PC-9 (cell line): ENCODE data around the gene CDC42EP3. TPM values are rescaled to one million over a fixed set of nuclear protein-coding genes. Genes with fewer than 3 reads are reported as not detected.

Experiments used
- BruUV-seq: library from RNA; stranded (reverse); fragments of 400-500 nt; replicated peaks from 2 replicates; lab custom pipeline; 2021; lab: Mats Ljungman, UMichigan
- CTCF ChIA-PET: fragments of 300-600 bp; sonication (Branson Sonifier 250); formaldehyde crosslinking; loops from one replicate; lab custom pipeline; 2022; ENCODE audit warnings: antibody characterized with exemption; lab: Charles Lee
- POLR2A ChIA-PET: fragments of 300-600 bp; sonication (Branson Sonifier 250); formaldehyde crosslinking; loops from one replicate; lab custom pipeline; 2022; ENCODE audit warnings: antibody characterized with exemption; ENCODE audit not compliant: unreplicated experiment; lab: Charles Lee
- DNase-seq, 2 experiments: peaks; one replicate each; pipeline versions ENCODE4 v3.0.0 to v3.0.0-alpha.2; 2015 to 2022; ENCODE audit warnings: mixed read lengths in 1 of 2
- H2AFZ ChIP-seq: fragments of 200-600 bp; sonication (generic); 2 replicates; pipeline ENCODE4 v1.8.1; 2017; ENCODE audit warnings: antibody characterized with exemption
- H3F3A ChIP-seq: fragments of 200-600 bp; sonication (generic); 2 replicates; pipeline ENCODE4 v1.8.1; 2017; ENCODE audit warnings: antibody characterized with exemption, mild to moderate bottlenecking, low read depth; ENCODE audit not compliant: insufficient read depth
- H3K27ac ChIP-seq: fragments of 200-600 bp; sonication (generic); 2 replicates; pipeline ENCODE4 v1.6.1; 2016; ENCODE audit warnings: mixed run types
- H3K27me3 ChIP-seq: fragments of 200-600 bp; sonication (generic); 2 replicates; pipeline ENCODE4 v1.6.1; 2016; ENCODE audit warnings: low read depth, mixed run types; ENCODE audit not compliant: insufficient read depth
- H3K36me3 ChIP-seq: fragments of 200-600 bp; sonication (generic); 2 replicates; pipeline ENCODE4 v1.6.1; 2016; ENCODE audit warnings: low read depth, mixed run types
- H3K4me1 ChIP-seq: fragments of 200-600 bp; sonication (generic); replicated peaks from 2 replicates; pipeline ENCODE4 v1.6.1; 2016; ENCODE audit warnings: mixed run types; ENCODE audit not compliant: insufficient read depth
- H3K4me2 ChIP-seq: fragments of 200-600 bp; sonication (generic); 2 replicates; pipeline ENCODE4 v1.6.1; 2017; ENCODE audit warnings: mixed run types
- H3K4me3 ChIP-seq: fragments of 200-600 bp; sonication (generic); 2 replicates; pipeline ENCODE4 v1.6.1; 2016; ENCODE audit warnings: mixed run types
- H3K79me2 ChIP-seq: fragments of 200-600 bp; sonication (generic); 2 replicates; pipeline ENCODE4 v1.6.1; 2017; ENCODE audit warnings: low read depth, mixed run types
- H3K9me2 ChIP-seq: fragments of 200-600 bp; sonication (generic); 2 replicates; pipeline ENCODE4 v1.8.1; 2017; ENCODE audit warnings: mild to moderate bottlenecking; ENCODE audit not compliant: insufficient read depth
- H3K9me3 ChIP-seq: fragments of 200-600 bp; sonication (generic); 2 replicates; pipeline ENCODE4 v1.8.1; 2016; ENCODE audit warnings: low read depth; ENCODE audit not compliant: insufficient read depth
- H4K20me1 ChIP-seq: fragments of 200-600 bp; sonication (generic); 2 replicates; pipeline ENCODE4 v1.8.1; 2017; ENCODE audit not compliant: insufficient read depth
- CTCF ChIP-seq: fragments of 200-600 bp; sonication (generic); conservative IDR thresholded peaks from 2 replicates; pipeline ENCODE4 v1.6.1; 2017; ENCODE audit warnings: mixed run types, antibody characterized with exemption, mild to moderate bottlenecking, moderate library complexity
- EZH2 ChIP-seq: fragments of 200-600 bp; sonication (generic); IDR thresholded peaks from 2 replicates; pipeline ENCODE4 v1.8.0; 2017; ENCODE audit warnings: antibody characterized with exemption, low read depth
- intact Hi-C: fragments of 100-400 bp; cut with micrococcal nuclease; formaldehyde crosslinking; loops from one replicate; pipeline ENCODE4 v1.10.0; 2022; ENCODE audit not compliant: unreplicated experiment
- total RNA-seq: library from RNA; stranded (reverse); gene quantifications from 2 replicates; pipeline ENCODE4 v1.2.3, GENCODE V29; 2021

The CDC42EP3 gene
- total RNA-seq, 1 experiment from 2014 or later = 54.1 TPM

DNA sequence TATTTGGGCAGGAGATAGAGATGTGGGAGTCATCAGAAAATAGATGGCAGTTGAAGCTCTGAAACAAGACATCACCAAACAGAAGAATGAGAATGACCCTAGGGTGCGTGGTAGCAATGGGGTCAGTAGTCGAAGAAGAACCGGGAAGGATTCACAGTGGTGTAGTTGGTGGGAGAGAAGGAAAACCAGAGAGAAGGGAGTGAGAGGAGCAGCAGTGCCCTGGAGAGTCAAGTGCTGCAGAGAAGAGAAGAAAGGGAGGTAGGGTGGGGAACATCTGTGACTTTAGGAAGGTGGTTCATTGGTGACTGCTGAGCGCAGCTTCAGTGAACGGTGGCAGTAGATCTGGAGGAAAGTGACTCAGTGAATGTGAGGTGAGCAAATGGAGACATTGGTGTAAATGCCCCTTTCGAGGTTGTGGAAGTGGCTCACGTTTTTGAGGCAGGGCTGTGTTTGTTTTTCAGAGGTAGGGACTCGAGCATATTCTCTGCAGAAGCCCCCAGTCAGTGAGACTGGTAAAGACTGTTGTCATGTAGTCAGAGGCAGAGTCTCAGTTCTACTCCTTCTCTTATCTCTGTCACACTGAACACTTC, 36.4 kb downstream of the CDC42EP3 start:
- POLR2A ChIA-PET = no interaction called here

GRCh38 chr2:37633845-37634244, 37.6 kb downstream of the CDC42EP3 start:
- Histone ChIP-seq H2AFZ (no peak overlapping the region), H3K27me3 (no peaks in the 10 kb centered on the region), H3K4me1 (no peaks in the 10 kb centered on the region), H3K79me2 (no peaks in the 10 kb centered on the region), H3K9me3 (0 out of 2 replicates have a peak, but pooled peaks cover 3% of the 10 kb centered on the region), H3K4me3 (no peak overlapping the region), H4K20me1 (no peaks in the 10 kb centered on the region), H3F3A (no peaks in the 10 kb centered on the region), H3K4me2 (no peak overlapping the region), H3K9me2 (0 out of 2 replicates have a peak, but pooled peaks cover 4% of the 10 kb centered on the region), H3K27ac (no peak overlapping the region), H3K36me3 (no peaks in the 10 kb centered on the region)
- DNase-seq = no peak
- intact Hi-C loops = no loop called here
- POLR2A ChIA-PET = no interaction called here
- CTCF ChIA-PET = no interaction called here
- BruUV-seq = no TSS peak
- TF ChIP-seq EZH2 (no peak), CTCF (no peak)

More for the DNA sequence above, 36.4 kb downstream of the CDC42EP3 start:
- Histone ChIP-seq H3F3A (0 out of 2 replicates have a peak, but pooled peaks cover 2% of the 10 kb centered on the region), H3K79me2 (no peaks in the 10 kb centered on the region), H3K27ac (no peak overlapping the region), H3K4me2 (no peak overlapping the region), H2AFZ (no peak overlapping the region), H3K9me2 (0 out of 2 replicates have a peak, but pooled peaks cover 4% of the 10 kb centered on the region), H3K36me3 (no peaks in the 10 kb centered on the region), H3K9me3 (0 out of 2 replicates have a peak, but pooled peaks cover under 1% of the 10 kb centered on the region), H3K4me1 (no peaks in the 10 kb centered on the region), H3K4me3 (no peak overlapping the region), H4K20me1 (no peaks in the 10 kb centered on the region), H3K27me3 (no peaks in the 10 kb centered on the region)
- CTCF ChIA-PET = no interaction called here
- intact Hi-C loops = no loop called here
- no peak for TF ChIP-seq EZH2
- TF ChIP-seq CTCF = no peak
- DNase-seq = no peak
- BruUV-seq = no TSS peak

DNA sequence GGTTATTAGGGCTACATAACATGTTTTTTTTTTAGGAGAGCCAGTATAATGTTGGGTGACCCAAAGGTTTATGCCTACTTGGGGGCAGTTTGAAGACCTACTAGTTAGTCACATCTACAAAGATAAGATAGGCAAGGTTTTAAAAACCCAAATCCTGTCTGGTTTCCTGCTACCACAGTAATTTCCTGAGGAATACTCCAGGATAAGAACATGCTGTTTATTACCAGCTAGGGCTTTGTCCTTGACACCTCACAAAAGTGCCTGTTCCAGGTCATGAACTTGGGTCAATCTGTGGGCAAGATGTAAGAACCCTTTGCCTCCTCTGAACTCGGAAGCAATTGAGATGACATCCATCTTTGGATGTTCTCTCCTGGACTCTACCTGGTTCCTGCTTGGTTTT, 38.2 kb downstream of the CDC42EP3 start:
- no peak overlapping the region for H3K4me3 ChIP-seq
- no peaks in the 10 kb centered on the region for H4K20me1 ChIP-seq
- intact Hi-C loops = no loop called here
- no peak overlapping the region for H3K27ac ChIP-seq
- no peak for TF ChIP-seq CTCF
- TF ChIP-seq EZH2 = no peak
- H3K9me2 ChIP-seq = 0 out of 2 replicates have a peak, but pooled peaks cover 4% of the 10 kb centered on the region
- POLR2A ChIA-PET = no interaction called here
- H3F3A ChIP-seq = no peaks in the 10 kb centered on the region
- H3K27me3 ChIP-seq = no peaks in the 10 kb centered on the region
- H3K36me3 ChIP-seq = no peaks in the 10 kb centered on the region
- no peak overlapping the region for H3K4me2 ChIP-seq
- no peak overlapping the region for H2AFZ ChIP-seq
- 0 out of 2 replicates have a peak, but pooled peaks cover 3% of the 10 kb centered on the region for H3K9me3 ChIP-seq
- no peaks in the 10 kb centered on the region for H3K79me2 ChIP-seq
- BruUV-seq = no TSS peak
- DNase-seq = no peak
- no peaks in the 10 kb centered on the region for H3K4me1 ChIP-seq
- CTCF ChIA-PET = no interaction called here
